ENCODE results near the gene MAX.

Gene MAX

GRCh38 chr14:65128096-65128495 is 25.8 kb upstream of the MAX start:
- no peak for TF ChIP-seq CTCF (IDR thresholded peaks at IDR 0.05; ENCODE audit: insufficient read depth, low read depth, low read length, missing control alignments)
- no peak for DNase-seq (ENCODE audit: low read depth)
- no peak overlapping the region for H3K4me3 ChIP-seq (ENCODE audit: low read depth, low read length)

GRCh38 chr14:65117769-65118745 is 15.7 kb upstream of the MAX start:
- no peak for TF ChIP-seq CTCF (IDR thresholded peaks at IDR 0.05; ENCODE audit: insufficient read depth, low read depth, low read length, missing control alignments)
- no peak overlapping the region for H3K4me3 ChIP-seq (ENCODE audit: low read depth, low read length)
- DNase-seq (ENCODE audit: low read depth) = no peak

GRCh38 chr14:65115615-65116014 is 13.3 kb upstream of the MAX start:
- H3K4me3 ChIP-seq (ENCODE audit: low read depth, low read length) = no peak overlapping the region
- TF ChIP-seq CTCF (IDR thresholded peaks at IDR 0.05; ENCODE audit: insufficient read depth, low read depth, low read length, missing control alignments) = no peak
- DNase-seq (ENCODE audit: low read depth) = no peak

- TF ChIP-seq CTCF (IDR thresholded peaks at IDR 0.05; ENCODE audit: insufficient read depth, low read depth, low read length, missing control alignments) = no peak
Measured at GRCh38 chr14:65110525-65110924, 8.2 kb upstream of the MAX start.

GRCh38 chr14:65109357-65109756 is 7.0 kb upstream of the MAX start:
- no peak overlapping the region for H3K4me3 ChIP-seq (ENCODE audit: low read depth, low read length)
- TF ChIP-seq CTCF (IDR thresholded peaks at IDR 0.05; ENCODE audit: insufficient read depth, low read depth, low read length, missing control alignments) = no peak
- DNase-seq (ENCODE audit: low read depth) = no peak

More at GRCh38 chr14:65110525-65110924, 8.2 kb upstream of the MAX start:
- H3K4me3 ChIP-seq (ENCODE audit: low read depth, low read length) = no peak overlapping the region
- DNase-seq (ENCODE audit: low read depth) = no peak

GRCh38 chr14:65107200-65107599 is 4.9 kb upstream of the MAX start:
- no peak for DNase-seq (ENCODE audit: low read depth)
- H3K4me3 ChIP-seq (ENCODE audit: low read depth, low read length) = no peak overlapping the region
- no peak for TF ChIP-seq CTCF (IDR thresholded peaks at IDR 0.05; ENCODE audit: insufficient read depth, low read depth, low read length, missing control alignments)

All from GM12865 (cell line).